Kidney glomerular epithelial cell (primary cell): ENCODE measurements around the gene TBC1D2B.

Source experiments
- DNase-seq: peaks from one replicate; lab custom pipeline; 2025; lab: John Stamatoyannopoulos, UW

TBC1D2B gene

DNA sequence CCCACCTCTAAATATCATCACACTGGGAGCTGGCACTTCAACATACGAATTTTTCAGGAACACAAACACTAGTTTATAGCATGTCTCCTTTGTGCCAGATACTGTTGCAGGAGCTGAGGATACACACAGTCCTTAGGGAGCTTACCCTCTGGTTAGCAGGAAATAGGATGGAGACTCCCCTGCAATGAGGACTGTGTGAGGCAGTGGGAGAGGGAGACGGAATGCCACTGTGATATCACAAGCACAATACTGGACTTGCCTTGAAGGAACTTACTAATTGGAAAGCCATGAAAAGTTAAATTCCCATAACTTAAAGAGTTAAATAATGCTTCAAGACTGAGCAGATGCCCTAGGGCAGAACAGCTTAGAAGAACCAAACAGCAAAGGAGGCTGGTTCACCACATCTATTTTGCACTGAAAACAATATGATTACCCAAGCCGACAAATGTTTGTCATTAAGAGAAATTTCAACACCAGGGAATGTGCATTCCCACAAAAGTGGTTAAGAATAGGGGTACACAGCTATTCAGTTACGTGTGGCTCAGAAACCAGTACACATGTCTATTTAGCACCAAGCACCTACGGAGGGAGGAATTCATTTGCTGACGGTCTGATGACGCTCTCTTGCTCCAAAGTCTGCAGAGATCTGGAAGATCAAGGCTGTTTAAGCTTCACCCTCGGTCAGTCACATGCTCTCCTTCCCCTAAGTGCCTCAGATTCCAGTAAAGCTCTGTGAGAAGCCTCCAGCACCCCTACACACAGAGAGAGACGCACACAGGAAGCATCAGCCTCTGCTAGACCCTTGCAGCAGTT is 5.2 kb downstream of the TBC1D2B start:
- DNase-seq: no peak

DNA sequence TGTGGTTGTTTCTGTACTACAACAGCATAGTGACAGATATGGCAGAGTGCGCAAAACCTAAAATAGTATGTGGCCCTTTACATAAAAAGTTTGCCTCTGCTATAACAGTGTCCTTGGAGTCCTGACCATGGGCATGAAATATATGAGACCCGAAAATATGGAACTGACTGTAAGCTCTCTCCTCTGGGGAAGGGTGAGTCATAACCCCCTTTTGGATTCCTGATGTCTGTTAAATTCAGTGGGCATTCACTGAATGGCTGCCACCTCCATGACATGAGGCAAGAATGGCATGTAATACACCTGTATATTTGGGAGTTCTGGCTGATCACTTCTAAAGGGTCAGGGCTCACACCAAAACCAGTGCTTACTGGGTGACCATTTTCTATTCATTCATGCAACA is 6.1 kb downstream of the TBC1D2B start:
- no peak for DNase-seq

DNA sequence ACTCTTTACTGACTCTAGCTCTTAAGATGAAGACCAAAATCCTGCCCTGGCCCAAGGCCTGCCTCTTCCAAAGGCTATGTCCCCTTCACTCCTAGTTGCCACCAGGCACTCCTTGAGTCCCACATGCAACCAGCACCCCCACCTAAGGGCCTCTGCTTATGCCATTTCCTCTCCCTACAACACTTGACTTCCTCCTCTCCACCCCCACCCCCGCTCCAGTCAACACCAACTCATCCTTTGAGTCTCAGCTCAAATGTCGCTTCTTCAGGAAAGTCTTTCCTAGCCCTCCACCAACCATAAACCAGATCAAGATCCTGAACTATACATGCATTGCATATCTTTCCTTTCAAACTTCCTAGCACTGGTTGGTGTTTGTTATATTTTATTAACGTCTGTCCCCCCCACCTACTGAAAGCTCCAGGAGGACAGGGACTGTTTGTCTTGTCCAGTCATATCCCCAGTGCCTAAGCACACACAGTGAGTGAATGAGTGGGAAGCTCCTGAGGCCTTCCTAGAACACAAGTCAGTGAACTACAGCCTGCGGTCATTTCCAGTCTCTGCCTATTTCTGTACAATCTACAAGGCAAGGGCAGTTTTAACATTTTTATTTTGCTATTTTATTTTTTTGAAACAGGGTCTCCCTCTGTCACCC is 7.3 kb downstream of the TBC1D2B start:
- DNase-seq: no peak

- no peak for DNase-seq
Measured at GRCh38 chr15:78069462-78070029, 8.0 kb downstream of the TBC1D2B start.

GRCh38 chr15:78069052-78069414 is 8.5 kb downstream of the TBC1D2B start:
- DNase-seq: no peak

DNA sequence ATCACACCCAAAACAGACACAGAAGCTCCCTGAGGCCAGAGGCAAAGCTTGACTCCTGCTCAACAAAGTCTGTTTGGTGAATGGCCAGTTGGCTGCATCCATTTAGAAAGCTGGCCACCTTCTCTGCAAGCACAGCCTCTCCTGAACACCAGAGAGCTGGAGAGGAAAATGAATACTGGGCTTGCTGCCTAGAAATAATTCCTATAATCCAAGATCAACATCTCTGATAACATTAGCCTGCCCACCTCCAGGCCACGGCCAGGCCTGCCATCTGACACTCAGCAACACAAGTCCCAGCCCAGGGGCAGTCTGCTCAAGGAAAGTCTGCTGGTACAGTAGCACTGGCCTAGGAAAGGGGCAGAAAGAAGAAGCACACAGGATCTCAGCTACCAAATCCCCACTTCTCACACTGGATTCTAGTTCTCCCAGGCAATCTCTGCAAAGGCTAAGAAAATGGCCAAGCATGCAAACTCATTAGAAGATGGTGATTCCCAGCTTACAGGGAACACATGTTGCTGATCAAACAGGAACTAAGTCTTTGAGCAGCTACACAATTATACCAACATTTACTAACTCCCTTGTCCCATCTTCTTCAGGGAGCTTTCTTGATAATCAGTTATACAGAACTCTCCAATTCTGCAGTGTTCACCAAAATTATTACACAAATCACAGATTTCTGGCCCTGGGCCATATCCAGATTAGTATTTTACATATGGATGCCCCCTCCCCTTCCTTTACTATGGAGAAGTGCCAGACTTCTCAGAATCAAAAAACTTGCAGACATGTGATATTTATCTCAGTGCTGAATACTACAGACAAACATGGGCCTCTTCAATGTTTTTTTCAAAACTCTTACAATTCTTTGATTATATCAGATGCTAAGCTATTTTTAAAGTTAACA is 9.9 kb downstream of the TBC1D2B start:
- DNase-seq: no peak

GRCh38 chr15:78065973-78066946 is 11.3 kb downstream of the TBC1D2B start:
- no peak for DNase-seq

GRCh38 chr15:78065284-78065872 is 12.1 kb downstream of the TBC1D2B start:
- DNase-seq: peak; percentile 97

GRCh38 chr15:78064544-78064943 is 13.0 kb downstream of the TBC1D2B start:
- no peak for DNase-seq

DNA sequence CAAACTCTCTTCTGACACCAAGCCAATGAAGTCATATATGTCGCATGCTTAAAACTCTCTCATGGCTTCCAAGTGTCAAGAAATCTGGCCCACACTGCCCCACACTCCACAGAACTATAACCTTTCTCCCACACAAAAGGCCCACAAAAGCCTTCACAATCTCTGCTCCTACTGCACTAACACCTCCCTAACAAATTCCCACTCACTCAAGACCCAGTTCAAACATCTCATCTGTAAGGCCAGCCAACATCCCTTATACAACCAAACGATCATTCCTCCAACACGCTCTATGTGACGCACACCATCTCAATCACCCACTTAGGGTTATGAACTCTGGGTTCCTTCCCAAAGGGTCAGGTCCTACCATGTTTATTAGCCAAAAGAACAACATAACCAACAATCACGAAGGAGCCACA is 13.5 kb downstream of the TBC1D2B start:
- no peak for DNase-seq

DNA sequence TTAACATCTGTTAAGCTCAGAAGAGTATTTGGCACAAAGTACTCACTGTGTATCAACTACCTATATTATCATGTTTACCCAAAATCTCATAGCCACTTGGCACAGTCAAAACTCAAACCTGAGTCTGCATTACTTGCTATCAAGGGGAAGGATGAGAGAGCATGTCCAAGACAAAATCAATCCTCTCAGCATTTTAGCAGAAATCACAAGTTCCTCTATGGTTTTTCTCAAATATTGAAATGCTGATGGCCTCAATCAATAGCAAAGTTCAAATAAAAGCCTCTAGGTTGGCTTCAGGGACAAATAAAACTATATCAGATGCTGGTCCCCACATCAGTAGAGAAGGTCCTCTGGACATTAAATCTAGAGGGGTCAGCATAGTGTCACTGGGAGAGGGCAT is 14.3 kb downstream of the TBC1D2B start:
- no peak for DNase-seq

DNA sequence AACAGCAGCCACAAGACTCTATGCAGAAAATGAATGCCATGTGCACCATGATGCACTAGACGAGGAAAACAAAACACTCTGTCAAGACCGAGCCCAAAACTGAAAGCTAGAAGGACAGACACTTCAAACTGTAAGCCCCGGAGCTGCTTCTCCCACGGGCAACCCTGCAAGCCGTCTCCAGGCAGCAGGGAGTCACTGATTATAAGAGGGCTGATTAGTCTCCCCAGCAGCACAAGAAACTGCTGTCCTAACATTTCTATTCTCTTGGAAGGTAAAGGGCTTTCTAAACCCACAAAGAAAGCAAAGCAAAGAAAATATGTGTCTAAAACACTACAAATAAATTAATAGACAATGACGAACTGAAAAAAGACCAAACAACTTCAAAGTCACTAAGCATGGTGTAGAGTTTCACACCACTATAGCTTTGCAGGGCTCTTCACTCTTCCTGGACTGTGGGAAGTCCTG is 15.5 kb downstream of the TBC1D2B start:
- peak; percentile 23 for DNase-seq

- DNase-seq: no peak
Measured at GRCh38 chr15:78060232-78060631, 17.3 kb downstream of the TBC1D2B start.

GRCh38 chr15:78059110-78059839 is 18.2 kb downstream of the TBC1D2B start:
- DNase-seq: no peak

- no peak for DNase-seq
Measured at GRCh38 chr15:78058401-78058935, 19.0 kb downstream of the TBC1D2B start.

- DNase-seq: no peak
Measured at GRCh38 chr15:78057803-78058202, 19.7 kb downstream of the TBC1D2B start.

DNA sequence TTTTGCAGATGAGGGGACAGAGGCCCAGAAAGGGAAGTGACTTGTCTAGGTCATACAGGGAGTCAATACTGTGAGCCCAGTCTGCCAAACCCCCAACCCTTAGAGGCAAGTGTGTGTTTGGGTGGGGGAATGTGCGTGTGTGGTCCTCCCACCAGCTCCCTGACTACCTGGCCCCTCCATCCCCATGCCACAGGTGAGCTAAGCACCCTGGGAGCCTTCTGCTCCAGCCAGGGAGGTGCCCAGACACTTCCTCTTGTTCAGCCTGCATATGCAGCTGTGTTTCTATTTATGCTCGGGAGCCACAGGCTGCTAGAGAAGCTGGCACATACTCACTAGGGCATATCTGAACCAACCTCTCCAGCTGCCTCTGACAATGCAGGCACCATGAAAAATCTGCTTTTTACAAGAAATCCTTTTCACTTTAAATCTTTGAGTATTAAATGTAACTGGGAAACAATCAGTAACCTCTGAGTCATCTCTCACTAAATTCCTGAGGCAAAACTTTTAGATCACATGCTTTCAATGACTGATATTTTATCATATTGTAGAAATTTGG is 20.7 kb downstream of the TBC1D2B start:
- DNase-seq: peak; percentile 31

DNA sequence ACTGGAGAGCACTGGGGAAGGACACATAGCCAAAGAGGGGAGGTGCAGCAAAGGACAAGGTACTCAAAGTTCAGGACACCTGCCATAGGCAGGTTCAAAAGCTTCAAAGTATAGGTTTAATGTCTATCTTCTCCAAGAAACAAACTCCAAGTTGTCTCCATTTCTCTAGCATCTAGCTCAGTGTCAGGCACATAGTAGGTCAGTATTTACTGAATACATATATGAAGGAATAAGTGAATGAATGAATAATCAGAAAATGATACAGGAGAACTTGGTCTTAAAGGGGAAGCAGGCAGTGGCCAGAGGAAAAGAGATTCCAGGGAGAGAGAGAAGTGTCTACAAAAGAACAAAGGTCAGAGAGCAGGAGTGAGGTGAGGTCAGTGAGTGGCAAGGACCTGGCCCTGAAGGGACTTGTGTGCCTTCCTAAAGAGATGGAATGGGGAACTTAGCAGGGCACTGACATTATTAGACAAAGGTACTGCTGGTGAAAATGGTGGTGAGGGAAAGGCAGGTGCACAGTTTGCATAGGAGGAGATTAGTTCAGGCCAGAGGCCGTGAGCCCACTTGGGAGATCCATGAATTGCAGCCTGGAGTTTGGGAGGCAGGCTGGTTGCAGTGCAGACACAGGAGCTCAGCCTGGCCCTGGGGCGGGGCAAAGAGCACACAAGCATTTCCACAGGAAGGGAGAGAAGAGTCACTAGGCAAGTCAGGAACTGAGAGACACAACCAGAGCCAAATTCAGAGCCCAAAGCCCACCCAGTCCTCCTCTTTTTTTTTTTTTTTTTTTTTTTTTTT is 21.4 kb downstream of the TBC1D2B start:
- DNase-seq: no peak
